CD4-positive, alpha-beta T cell treated with Interleukin-17A for 4 hours (primary cell): ENCODE data around the gene PDZD4.

Experiments
- DNase-seq: peaks from one replicate; pipeline ENCODE4 v3.0.0-alpha.2; 2020; ENCODE audit warnings: mixed read lengths

Gene PDZD4

GRCh38 chrX:153829799-153830639 lies at the start of gene PDZD4:
Gene PDZD4 (minus strand): TSS chrX:153830544. CDS start chrX:153830298, 246 bp downstream.
- peak; percentile 19 for DNase-seq

- DNase-seq: no peak
These were observed 49.5 kb upstream of the PDZD4 start for GRCh38 chrX:153879741-153880439.

- DNase-seq: no peak
These were observed 48.8 kb upstream of the PDZD4 start for GRCh38 chrX:153878969-153879653.

- DNase-seq: no peak
These were observed 48.0 kb upstream of the PDZD4 start for GRCh38 chrX:153878345-153878744.

- no peak for DNase-seq
These were observed 47.4 kb upstream of the PDZD4 start for GRCh38 chrX:153877571-153878261.

GRCh38 chrX:153876112-153876491 lies 45.8 kb upstream of the PDZD4 start:
- DNase-seq: no peak

GRCh38 chrX:153875391-153876111 lies 45.2 kb upstream of the PDZD4 start:
- peak; percentile 75 for DNase-seq

GRCh38 chrX:153874366-153875125 lies 44.2 kb upstream of the PDZD4 start:
- DNase-seq: no peak

- DNase-seq: no peak
These were observed 43.7 kb upstream of the PDZD4 start for GRCh38 chrX:153874085-153874365.

- DNase-seq: no peak
These were observed 43.1 kb upstream of the PDZD4 start for GRCh38 chrX:153873282-153874084.

GRCh38 chrX:153871946-153872878 lies 41.9 kb upstream of the PDZD4 start:
- DNase-seq: no peak

GRCh38 chrX:153871451-153871850 lies 41.1 kb upstream of the PDZD4 start:
- DNase-seq: no peak

GRCh38 chrX:153870791-153871360 lies 40.5 kb upstream of the PDZD4 start:
- DNase-seq: peak; percentile 1

- DNase-seq: peak; percentile 2
These were observed 39.9 kb upstream of the PDZD4 start for GRCh38 chrX:153870288-153870690.

- DNase-seq: peak; percentile 1
These were observed 39.3 kb upstream of the PDZD4 start for GRCh38 chrX:153869473-153870287.

GRCh38 chrX:153868576-153869472 lies 38.5 kb upstream of the PDZD4 start:
- no peak for DNase-seq

- DNase-seq: no peak
These were observed 37.3 kb upstream of the PDZD4 start for GRCh38 chrX:153867671-153868070.
